ENCODE measurements around the gene HOXA5.

The HOXA5 gene

GRCh38 chr7:27115221-27116026 lies 28.1 kb downstream of the HOXA5 start:
- Histone ChIP-seq H3K9me3 (ENCODE audit: control insufficient read depth in 1 of 2, low read length in 2 of 2) (no peaks in the 10 kb centered on the region), H3K36me3 (ENCODE audit: control insufficient read depth in 1 of 2, insufficient read depth in 2 of 2, low read length in 2 of 2) (no peaks in the 10 kb centered on the region), H3K27ac (ENCODE audit: low read length) (peak overlapping the region; percentile 94), H3K27me3 (ENCODE audit: low read depth, low read length) (no peaks in the 10 kb centered on the region), H3K4me1 (ENCODE audit: control insufficient read depth in 1 of 2, insufficient read depth in 2 of 2, low read length in 2 of 2) (peaks cover 12 to 26% of the 10 kb centered on the region in 2 donors), H3K4me3 (ENCODE audit: low read depth in 1 of 2, low read length in 2 of 2) (peak overlapping the region; percentile 68 to 80)

- no peaks in the 10 kb centered on the region for H3K27me3 ChIP-seq (ENCODE audit: low read depth, low read length)
- peak overlapping the region; percentile 68 to 80 for H3K4me3 ChIP-seq (ENCODE audit: low read depth in 1 of 2, low read length in 2 of 2)
- H3K9me3 ChIP-seq (ENCODE audit: control insufficient read depth in 1 of 2, low read length in 2 of 2), result no peaks in the 10 kb centered on the region
- H3K4me1 ChIP-seq (ENCODE audit: control insufficient read depth in 1 of 2, insufficient read depth in 2 of 2, low read length in 2 of 2), result peaks cover 12 to 26% of the 10 kb centered on the region in 2 donors
- no peaks in the 10 kb centered on the region for H3K36me3 ChIP-seq (ENCODE audit: control insufficient read depth in 1 of 2, insufficient read depth in 2 of 2, low read length in 2 of 2)
- H3K27ac ChIP-seq (ENCODE audit: low read length), result peak overlapping the region; percentile 94
Measured at GRCh38 chr7:27114881-27115220, 28.6 kb downstream of the HOXA5 start.

DNA sequence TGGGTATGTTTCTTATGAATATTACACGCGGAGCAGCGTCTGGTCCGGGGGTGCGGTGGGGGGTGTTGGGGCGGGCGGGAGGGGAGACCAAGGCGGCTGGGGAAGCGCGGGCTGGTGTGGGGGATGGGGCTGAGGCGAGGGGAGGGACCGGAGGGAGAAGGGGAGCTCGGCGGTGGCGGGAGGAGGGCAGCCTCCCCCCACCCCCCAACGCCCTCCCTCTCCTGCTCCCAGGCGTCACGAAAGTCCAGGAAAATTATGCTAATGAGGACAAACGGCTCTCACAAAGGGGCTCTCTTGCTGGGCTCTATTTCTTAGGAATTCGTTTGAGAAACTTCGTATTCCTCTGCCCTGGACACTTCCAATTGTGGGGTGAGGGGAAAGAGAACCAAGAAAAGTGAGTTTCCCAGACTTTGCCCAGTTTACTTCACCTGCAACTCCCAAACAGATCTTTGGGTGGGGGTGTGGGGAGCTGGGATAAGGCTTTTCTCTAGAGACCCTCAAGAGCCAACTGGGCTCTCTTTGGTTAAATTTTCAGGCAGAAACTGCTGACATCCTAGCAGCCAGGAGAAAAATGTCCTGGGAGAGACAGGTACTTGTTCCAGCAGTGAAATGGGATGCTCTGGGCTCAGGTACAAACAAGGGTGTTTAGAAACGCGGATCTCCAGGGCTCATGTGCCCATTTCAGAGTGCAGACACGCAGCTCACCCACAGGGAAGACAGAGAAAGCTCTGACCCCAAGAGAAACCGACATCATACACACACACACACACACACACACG lies 29.3 kb downstream of the HOXA5 start:
- peak overlapping the region; percentile 90 for H3K27ac ChIP-seq (ENCODE audit: low read length)
- no peaks in the 10 kb centered on the region for H3K36me3 ChIP-seq (ENCODE audit: control insufficient read depth in 1 of 2, insufficient read depth in 2 of 2, low read length in 2 of 2)
- peak overlapping the region; percentile 66 to 68 for H3K4me3 ChIP-seq (ENCODE audit: low read depth in 1 of 2, low read length in 2 of 2)
- H3K9me3 ChIP-seq (ENCODE audit: control insufficient read depth in 1 of 2, low read length in 2 of 2), result no peaks in the 10 kb centered on the region
- no peaks in the 10 kb centered on the region for H3K27me3 ChIP-seq (ENCODE audit: low read depth, low read length)
- peaks cover 17 to 26% of the 10 kb centered on the region in 2 donors for H3K4me1 ChIP-seq (ENCODE audit: control insufficient read depth in 1 of 2, insufficient read depth in 2 of 2, low read length in 2 of 2)

- H3K4me1 ChIP-seq (ENCODE audit: control insufficient read depth in 1 of 2, insufficient read depth in 2 of 2, low read length in 2 of 2), result peaks cover 14 to 22% of the 10 kb centered on the region in 2 donors
- H3K27ac ChIP-seq (ENCODE audit: low read length), result peak overlapping the region; percentile 79
- H3K9me3 ChIP-seq (ENCODE audit: control insufficient read depth in 1 of 2, low read length in 2 of 2), result no peaks in the 10 kb centered on the region
- H3K27me3 ChIP-seq (ENCODE audit: low read depth, low read length), result no peaks in the 10 kb centered on the region
- no peaks in the 10 kb centered on the region for H3K36me3 ChIP-seq (ENCODE audit: control insufficient read depth in 1 of 2, insufficient read depth in 2 of 2, low read length in 2 of 2)
- peak overlapping the region; percentile 75 to 90 for H3K4me3 ChIP-seq (ENCODE audit: low read depth in 1 of 2, low read length in 2 of 2)
Measured at GRCh38 chr7:27112955-27113949, 30.2 kb downstream of the HOXA5 start.

DNA sequence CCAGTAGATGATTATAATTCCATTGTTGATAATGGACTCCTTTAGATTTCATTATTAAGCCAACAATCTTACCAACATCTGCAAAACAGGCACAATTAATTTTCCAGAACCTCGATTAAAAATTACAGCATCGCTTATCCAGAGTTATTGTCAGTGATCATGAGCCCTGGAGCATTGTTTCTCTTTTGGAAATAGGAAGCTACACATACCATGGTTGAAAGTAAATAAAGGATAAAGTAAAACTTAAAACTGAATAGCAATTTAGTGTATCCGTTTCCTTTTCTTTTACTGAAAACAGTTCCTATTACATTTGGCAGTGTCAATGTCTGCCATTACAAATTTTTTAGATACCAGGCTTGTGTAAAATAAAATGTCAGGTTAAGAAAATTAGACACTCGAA lies 31.1 kb downstream of the HOXA5 start:
- peak overlapping the region; percentile 79 for H3K27ac ChIP-seq (ENCODE audit: low read length)
- peak overlapping the region; percentile 75 to 90 for H3K4me3 ChIP-seq (ENCODE audit: low read depth in 1 of 2, low read length in 2 of 2)
- H3K36me3 ChIP-seq (ENCODE audit: control insufficient read depth in 1 of 2, insufficient read depth in 2 of 2, low read length in 2 of 2), result no peaks in the 10 kb centered on the region
- H3K9me3 ChIP-seq (ENCODE audit: control insufficient read depth in 1 of 2, low read length in 2 of 2), result no peaks in the 10 kb centered on the region
- no peaks in the 10 kb centered on the region for H3K27me3 ChIP-seq (ENCODE audit: low read depth, low read length)
- peaks cover 14 to 22% of the 10 kb centered on the region in 2 donors for H3K4me1 ChIP-seq (ENCODE audit: control insufficient read depth in 1 of 2, insufficient read depth in 2 of 2, low read length in 2 of 2)

DNA sequence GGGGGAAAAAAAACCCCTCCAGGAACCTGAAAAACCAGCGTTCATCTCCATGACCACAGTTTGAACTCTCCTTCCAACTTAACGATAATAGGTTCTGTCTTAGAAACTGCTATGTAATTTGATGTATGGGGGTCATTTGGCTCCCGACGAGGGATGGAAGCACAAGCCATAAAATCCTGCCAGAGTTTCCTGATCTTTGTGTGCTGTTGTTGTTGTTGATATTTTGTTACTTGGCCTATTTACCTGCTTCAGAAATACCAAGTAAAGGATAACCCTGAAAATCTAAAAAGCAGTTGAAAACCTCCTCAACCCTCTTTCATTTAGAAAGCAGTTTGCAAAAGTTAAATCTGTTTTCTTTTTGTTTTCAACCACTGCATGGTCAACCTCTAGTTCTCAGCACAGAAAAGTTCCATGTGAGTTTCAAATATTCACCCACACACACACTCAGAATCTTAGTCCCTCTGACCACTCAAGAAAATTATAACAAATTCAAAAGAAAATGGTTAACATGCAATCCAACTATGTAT lies 31.7 kb downstream of the HOXA5 start:
- Histone ChIP-seq H3K9me3 (ENCODE audit: control insufficient read depth in 1 of 2, low read length in 2 of 2) (no peaks in the 10 kb centered on the region), H3K27ac (ENCODE audit: low read length) (peak overlapping the region; percentile 79), H3K27me3 (ENCODE audit: low read depth, low read length) (no peaks in the 10 kb centered on the region), H3K4me1 (ENCODE audit: control insufficient read depth in 1 of 2, insufficient read depth in 2 of 2, low read length in 2 of 2) (peaks cover 14 to 22% of the 10 kb centered on the region in 2 donors), H3K36me3 (ENCODE audit: control insufficient read depth in 1 of 2, insufficient read depth in 2 of 2, low read length in 2 of 2) (no peaks in the 10 kb centered on the region), H3K4me3 (ENCODE audit: low read depth in 1 of 2, low read length in 2 of 2) (peak overlapping the region; percentile 75 to 90)

- Histone ChIP-seq H3K27me3 (ENCODE audit: low read depth, low read length) (no peaks in the 10 kb centered on the region), H3K27ac (ENCODE audit: low read length) (peak overlapping the region; percentile 79), H3K9me3 (ENCODE audit: control insufficient read depth in 1 of 2, low read length in 2 of 2) (no peaks in the 10 kb centered on the region), H3K4me1 (ENCODE audit: control insufficient read depth in 1 of 2, insufficient read depth in 2 of 2, low read length in 2 of 2) (peaks cover 14 to 22% of the 10 kb centered on the region in 2 donors), H3K36me3 (ENCODE audit: control insufficient read depth in 1 of 2, insufficient read depth in 2 of 2, low read length in 2 of 2) (no peaks in the 10 kb centered on the region), H3K4me3 (ENCODE audit: low read depth in 1 of 2, low read length in 2 of 2) (peak overlapping the region; percentile 75 to 90)
Measured at GRCh38 chr7:27111042-27111750, 32.3 kb downstream of the HOXA5 start.

GRCh38 chr7:27110186-27111031 lies 33.1 kb downstream of the HOXA5 start:
- Histone ChIP-seq H3K27ac (ENCODE audit: low read length) (peak overlapping the region; percentile 79), H3K27me3 (ENCODE audit: low read depth, low read length) (no peaks in the 10 kb centered on the region), H3K9me3 (ENCODE audit: control insufficient read depth in 1 of 2, low read length in 2 of 2) (no peaks in the 10 kb centered on the region), H3K4me3 (ENCODE audit: low read depth in 1 of 2, low read length in 2 of 2) (peak overlapping the region; percentile 50 to 90), H3K36me3 (ENCODE audit: control insufficient read depth in 1 of 2, insufficient read depth in 2 of 2, low read length in 2 of 2) (no peaks in the 10 kb centered on the region), H3K4me1 (ENCODE audit: control insufficient read depth in 1 of 2, insufficient read depth in 2 of 2, low read length in 2 of 2) (peaks cover 14 to 22% of the 10 kb centered on the region in 2 donors)

DNA sequence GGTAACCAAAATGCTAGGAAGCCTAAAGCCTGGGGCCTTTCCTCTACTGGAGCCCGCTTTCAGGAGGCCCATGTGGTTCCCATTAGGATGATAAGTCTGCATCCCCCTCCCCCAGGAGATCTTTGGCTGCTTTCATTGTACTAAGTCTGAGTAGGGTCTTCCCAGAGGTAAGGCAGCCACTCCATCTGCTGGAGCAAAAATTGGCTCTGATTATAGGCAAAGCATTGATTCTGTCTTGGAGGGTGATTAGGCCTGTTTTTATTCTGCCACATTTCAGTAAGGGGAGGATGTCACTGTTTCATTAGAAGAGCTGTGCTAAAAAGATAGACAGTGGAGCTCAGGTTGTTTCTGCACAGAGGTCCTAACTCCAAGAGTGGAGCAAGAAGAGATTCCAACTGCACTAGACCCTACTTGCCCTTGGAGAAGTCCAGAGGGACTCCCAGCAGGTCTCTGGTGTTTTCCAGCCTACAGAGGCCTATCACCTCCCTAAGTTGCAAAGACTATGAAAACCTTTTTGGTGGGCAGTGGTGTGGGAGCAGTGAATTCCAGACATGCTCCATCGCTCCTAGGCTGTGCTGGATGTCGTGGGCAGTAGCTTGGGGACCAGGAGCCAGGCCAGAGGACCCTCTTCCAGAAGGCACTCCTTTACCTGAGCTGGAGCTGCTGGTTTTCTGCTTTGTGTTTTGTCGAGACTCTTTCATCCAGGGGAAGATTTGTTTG lies 33.9 kb downstream of the HOXA5 start:
- peaks cover 14 to 22% of the 10 kb centered on the region in 2 donors for H3K4me1 ChIP-seq (ENCODE audit: control insufficient read depth in 1 of 2, insufficient read depth in 2 of 2, low read length in 2 of 2)
- H3K36me3 ChIP-seq (ENCODE audit: control insufficient read depth in 1 of 2, insufficient read depth in 2 of 2, low read length in 2 of 2), result no peaks in the 10 kb centered on the region
- peak overlapping the region; percentile 95 for H3K27ac ChIP-seq (ENCODE audit: low read length)
- peak overlapping the region in 1 of 2 donors; percentile 90 for H3K4me3 ChIP-seq (ENCODE audit: low read depth in 1 of 2, low read length in 2 of 2)
- no peaks in the 10 kb centered on the region for H3K9me3 ChIP-seq (ENCODE audit: control insufficient read depth in 1 of 2, low read length in 2 of 2)
- no peaks in the 10 kb centered on the region for H3K27me3 ChIP-seq (ENCODE audit: low read depth, low read length)
